ENCODE measurements around the gene FOXL2. TPM values are rescaled to one million over a fixed set of nuclear protein-coding genes. Genes with fewer than 3 reads are reported as not detected.

The FOXL2 gene
- total RNA-seq = not detected

DNA sequence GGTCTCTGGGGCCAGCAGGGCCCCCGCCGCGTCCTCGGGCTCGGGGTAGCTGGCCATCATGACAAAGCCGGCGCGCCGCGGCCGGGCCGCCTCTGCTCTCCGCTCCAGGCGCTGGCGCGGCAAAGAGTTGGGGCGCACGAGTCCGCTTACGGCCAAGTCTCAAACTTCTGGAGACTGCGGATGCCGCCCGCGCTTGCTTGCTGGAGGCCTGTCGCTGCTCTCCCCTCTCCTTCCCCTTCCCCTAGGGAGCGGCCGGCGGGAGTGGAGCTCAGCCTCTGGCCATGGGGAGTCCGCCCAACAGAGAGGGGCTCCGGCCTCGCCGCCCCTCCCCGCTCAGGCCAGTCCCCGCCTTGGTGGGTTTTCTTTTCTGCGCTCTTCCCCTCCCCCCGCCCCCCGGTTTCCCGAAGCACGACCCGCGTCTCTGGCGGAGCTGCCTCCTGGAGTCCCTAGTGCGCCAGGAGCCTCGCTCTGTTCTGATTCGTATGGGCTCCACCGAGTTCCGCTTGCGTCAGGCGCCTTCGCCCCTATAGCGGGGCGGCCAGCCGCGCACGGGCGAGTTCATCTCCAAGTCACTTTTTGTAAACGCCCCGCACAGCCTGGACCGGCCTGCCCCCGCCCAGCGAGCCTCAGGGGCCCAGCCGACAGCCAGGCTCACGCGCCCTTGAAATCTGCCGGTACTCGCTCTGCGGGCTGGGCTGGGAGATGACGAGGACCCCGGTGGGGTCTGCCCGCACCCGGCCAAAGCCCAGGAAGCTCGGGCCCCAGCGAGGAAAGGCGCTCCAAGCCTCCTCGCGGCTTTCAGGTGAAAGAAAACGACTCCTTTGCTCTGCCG, at the start of gene FOXL2, which contains the start of gene FOXL2NB:
Gene FOXL2 (minus strand): TSS at position 475 of the 832 bp plus-strand sequence. CDS start 415 bp downstream, at position 60.
Gene FOXL2NB (plus strand): TSS at position 555 of the 832 bp plus-strand sequence. CDS start 148 bp downstream, at position 703.
- peaks cover 10% of the 10 kb centered on the region for H3K4me1 Mint-ChIP-seq
- H3K4me3 Mint-ChIP-seq = peak within 1 kb of the TSS; percentile 57
- H3K9me3 Mint-ChIP-seq = no peaks in the 10 kb centered on the region
- H3K27me3 Mint-ChIP-seq = peaks cover 63% of the 10 kb centered on the region
- peak; percentile 4 for ATAC-seq (replicated peaks)
- H3K36me3 Mint-ChIP-seq (ENCODE audit: low read depth) = peaks cover 7% of the 10 kb centered on the region
- H3K27ac Mint-ChIP-seq = no peak within 1 kb of the TSS

DNA sequence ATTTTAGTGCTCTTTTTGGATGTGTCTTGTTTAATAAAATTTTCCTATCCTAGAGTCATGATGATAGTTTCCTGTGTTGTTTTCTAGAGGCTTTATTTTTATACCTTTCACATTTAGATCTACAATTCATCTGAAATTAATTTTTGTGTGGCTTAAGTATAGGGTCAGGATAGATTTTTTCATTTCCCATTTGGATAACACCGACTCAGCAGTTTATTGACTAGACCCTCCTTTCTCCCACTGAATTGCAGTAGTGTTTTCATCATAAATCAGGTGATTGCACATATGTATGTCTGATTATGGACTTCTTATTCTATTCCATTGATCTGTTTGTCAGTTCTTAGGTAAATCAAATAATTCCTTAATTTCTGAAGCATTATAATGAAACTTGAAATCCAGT, 48.8 kb upstream of the FOXL2 start:
- H3K4me3 Mint-ChIP-seq = no peak overlapping the region
- ATAC-seq (replicated peaks) = no peak
- H3K9me3 Mint-ChIP-seq = peaks cover 3% of the 10 kb centered on the region
- H3K4me1 Mint-ChIP-seq = no peaks in the 10 kb centered on the region
- no peak overlapping the region for H3K27ac Mint-ChIP-seq
- peaks cover 31% of the 10 kb centered on the region for H3K27me3 Mint-ChIP-seq
- no peaks in the 10 kb centered on the region for H3K36me3 Mint-ChIP-seq (ENCODE audit: low read depth)

DNA sequence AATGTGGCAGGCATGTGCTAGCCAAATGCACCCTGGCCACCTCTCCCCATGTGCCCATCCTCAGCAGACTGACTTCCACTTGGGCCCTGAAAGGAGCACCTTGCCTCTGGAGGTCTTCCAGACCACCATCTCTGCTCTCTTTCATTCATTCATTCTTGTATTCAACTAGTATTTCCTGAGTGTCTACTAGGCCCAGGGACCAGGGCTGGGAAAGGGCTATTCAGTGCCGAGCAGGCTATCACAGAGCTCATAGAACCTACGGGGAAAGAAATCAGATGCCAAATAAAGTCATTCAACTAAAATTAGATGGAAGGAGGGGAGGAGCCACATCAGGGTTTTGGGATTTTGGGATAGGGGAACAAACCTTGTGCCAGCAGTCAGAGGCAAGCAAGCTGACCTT, 40.2 kb upstream of the FOXL2 start:
- H3K36me3 Mint-ChIP-seq (ENCODE audit: low read depth) = no peaks in the 10 kb centered on the region
- H3K27ac Mint-ChIP-seq = no peak overlapping the region
- ATAC-seq (replicated peaks) = no peak

DNA sequence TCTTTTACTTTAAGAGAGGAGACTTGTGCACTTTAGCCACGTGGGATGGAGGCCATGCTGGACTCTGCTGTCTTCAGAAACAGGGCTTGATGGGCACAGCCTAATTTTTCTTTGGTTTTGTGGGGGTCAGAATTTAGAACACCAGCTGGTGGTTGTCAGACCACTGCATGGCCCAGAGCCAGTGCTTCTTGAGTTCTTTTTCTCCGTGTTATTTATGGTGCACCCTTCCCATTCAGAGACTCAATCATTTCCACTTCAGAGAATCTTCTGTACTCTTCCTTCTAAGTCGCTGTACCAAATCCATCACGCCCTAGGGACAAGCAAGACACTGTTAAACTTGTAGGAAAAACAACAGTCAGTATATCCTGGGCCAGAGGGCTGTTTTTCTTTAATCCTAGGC, 39.0 kb upstream of the FOXL2 start:
- Mint-ChIP-seq H3K36me3 (ENCODE audit: low read depth) (no peaks in the 10 kb centered on the region), H3K27ac (no peak overlapping the region), H3K27me3 (peaks cover 10% of the 10 kb centered on the region), H3K9me3 (no peaks in the 10 kb centered on the region), H3K4me1 (no peaks in the 10 kb centered on the region), H3K4me3 (no peak overlapping the region)
- no peak for ATAC-seq (replicated peaks)

More for the DNA sequence above, 40.2 kb upstream of the FOXL2 start:
- no peaks in the 10 kb centered on the region for H3K9me3 Mint-ChIP-seq
- no peaks in the 10 kb centered on the region for H3K4me1 Mint-ChIP-seq
- H3K4me3 Mint-ChIP-seq = no peak overlapping the region
- H3K27me3 Mint-ChIP-seq = peaks cover 9% of the 10 kb centered on the region

DNA sequence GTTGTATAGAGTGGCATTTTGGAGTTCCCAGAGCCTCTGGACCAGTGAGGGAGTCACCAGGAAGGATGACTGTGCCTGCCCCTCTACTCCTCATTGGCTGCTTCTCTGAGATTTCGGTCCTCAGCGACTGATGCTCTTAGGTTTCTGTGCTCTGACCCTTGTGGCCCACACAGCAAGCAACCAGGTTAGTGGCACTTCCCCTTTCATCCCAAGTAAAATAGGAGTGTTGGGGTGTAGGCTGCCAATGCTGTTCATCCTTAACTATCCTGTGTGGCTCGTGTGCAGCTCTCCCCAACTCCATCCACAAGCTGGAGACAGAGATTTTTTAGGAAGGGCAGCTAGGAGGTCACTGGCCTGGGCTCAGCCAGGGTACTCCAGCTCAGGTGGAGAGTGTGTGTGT, 37.9 kb upstream of the FOXL2 start:
- Mint-ChIP-seq H3K4me3 (no peak overlapping the region), H3K27me3 (peaks cover 15% of the 10 kb centered on the region), H3K4me1 (no peaks in the 10 kb centered on the region), H3K9me3 (no peaks in the 10 kb centered on the region), H3K36me3 (ENCODE audit: low read depth) (no peaks in the 10 kb centered on the region), H3K27ac (no peak overlapping the region)
- ATAC-seq (replicated peaks) = no peak

DNA sequence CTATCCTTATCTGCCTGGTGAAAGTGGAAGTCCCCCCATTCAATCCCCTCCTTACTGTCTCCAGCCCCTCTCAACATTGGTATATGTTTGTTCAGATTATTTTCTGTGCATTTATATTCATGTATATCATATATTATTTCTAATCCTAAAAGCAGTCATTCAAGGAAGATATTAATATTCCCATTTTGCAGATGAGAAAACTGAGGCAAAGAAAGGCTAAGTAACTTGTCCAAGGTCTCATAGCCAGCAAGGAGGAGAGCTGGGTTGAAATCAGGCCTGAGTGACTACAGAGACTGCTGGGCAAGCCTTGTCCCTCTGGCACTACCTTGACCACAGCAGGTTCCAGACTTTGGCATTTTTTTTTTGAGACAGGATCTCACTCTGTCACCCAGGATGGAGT, 29.1 kb upstream of the FOXL2 start:
- no peak overlapping the region for H3K27ac Mint-ChIP-seq
- no peak overlapping the region for H3K4me3 Mint-ChIP-seq
- ATAC-seq (replicated peaks) = no peak
- H3K36me3 Mint-ChIP-seq (ENCODE audit: low read depth) = no peaks in the 10 kb centered on the region
- no peaks in the 10 kb centered on the region for H3K4me1 Mint-ChIP-seq
- peaks cover 19% of the 10 kb centered on the region for H3K27me3 Mint-ChIP-seq
- no peaks in the 10 kb centered on the region for H3K9me3 Mint-ChIP-seq

DNA sequence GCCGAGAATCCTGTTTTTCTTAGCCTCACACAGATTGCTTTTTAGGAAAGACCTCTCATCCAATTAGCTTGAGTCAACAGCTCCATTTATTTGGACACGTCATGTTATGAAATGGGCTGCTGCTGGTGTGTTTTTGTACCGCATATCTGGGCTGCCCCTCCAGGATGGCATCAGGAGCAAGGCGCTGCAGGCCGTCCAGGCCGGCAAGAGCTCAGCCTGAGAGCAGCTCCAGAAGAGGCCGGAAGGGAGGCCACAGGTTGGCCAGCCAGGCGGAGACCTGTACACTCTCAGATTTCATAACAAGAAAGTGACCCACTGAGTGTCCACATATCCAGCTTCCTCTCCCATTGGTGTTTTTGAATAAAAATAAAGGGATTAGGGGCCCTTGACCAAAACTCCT, 28.4 kb upstream of the FOXL2 start:
- no peaks in the 10 kb centered on the region for H3K36me3 Mint-ChIP-seq (ENCODE audit: low read depth)
- H3K27ac Mint-ChIP-seq = no peak overlapping the region
- H3K27me3 Mint-ChIP-seq = peaks cover 18% of the 10 kb centered on the region
- no peak for ATAC-seq (replicated peaks)
- H3K9me3 Mint-ChIP-seq = no peaks in the 10 kb centered on the region
- no peak overlapping the region for H3K4me3 Mint-ChIP-seq
- H3K4me1 Mint-ChIP-seq = no peaks in the 10 kb centered on the region

DNA sequence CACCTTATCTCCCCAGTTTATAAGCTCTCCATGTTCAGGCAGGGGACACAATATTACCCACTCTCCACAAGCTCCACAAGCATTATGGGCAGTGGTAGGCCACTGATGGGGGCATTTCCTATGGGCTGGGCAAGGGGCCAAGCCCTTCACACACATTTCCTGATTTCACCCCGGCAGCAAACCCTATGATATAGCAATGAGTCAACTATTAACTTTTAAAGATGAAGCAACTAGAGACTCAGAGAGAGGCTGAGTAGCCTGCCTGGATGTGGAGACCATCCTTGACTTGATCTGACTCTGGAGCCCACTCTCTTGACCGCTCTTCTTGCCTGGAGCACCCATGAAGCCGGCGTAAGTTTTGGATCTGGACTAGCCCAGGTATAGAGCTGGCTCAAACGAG, 27.5 kb upstream of the FOXL2 start:
- H3K4me1 Mint-ChIP-seq = no peaks in the 10 kb centered on the region
- H3K9me3 Mint-ChIP-seq = no peaks in the 10 kb centered on the region
- no peak for ATAC-seq (replicated peaks)
- peaks cover 20% of the 10 kb centered on the region for H3K27me3 Mint-ChIP-seq
- no peak overlapping the region for H3K4me3 Mint-ChIP-seq
- no peak overlapping the region for H3K27ac Mint-ChIP-seq
- no peaks in the 10 kb centered on the region for H3K36me3 Mint-ChIP-seq (ENCODE audit: low read depth)

DNA sequence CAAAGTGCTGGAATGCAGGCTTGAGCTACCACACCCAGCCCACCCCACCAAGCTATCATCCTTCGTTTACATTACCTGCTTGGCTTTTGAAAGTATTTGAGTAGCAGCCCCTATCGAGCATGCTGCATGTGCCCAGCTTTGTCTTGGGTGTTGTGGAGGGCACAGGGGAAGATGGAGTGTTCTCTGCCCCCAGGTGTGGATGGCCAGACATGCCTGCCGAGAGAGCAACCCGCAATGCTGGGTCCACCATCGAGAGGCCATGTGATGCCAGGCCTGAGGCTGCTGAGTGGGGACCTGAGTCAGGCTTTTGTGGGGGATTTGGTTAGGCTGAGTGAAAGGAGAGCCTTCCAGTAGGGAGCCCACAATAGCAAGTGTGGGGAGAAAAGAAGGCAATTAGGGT, 26.0 kb upstream of the FOXL2 start:
- Mint-ChIP-seq H3K9me3 (no peaks in the 10 kb centered on the region), H3K27me3 (peaks cover 28% of the 10 kb centered on the region), H3K36me3 (ENCODE audit: low read depth) (no peaks in the 10 kb centered on the region), H3K4me1 (no peaks in the 10 kb centered on the region), H3K4me3 (no peak overlapping the region), H3K27ac (no peak overlapping the region)
- ATAC-seq (replicated peaks) = no peak

DNA sequence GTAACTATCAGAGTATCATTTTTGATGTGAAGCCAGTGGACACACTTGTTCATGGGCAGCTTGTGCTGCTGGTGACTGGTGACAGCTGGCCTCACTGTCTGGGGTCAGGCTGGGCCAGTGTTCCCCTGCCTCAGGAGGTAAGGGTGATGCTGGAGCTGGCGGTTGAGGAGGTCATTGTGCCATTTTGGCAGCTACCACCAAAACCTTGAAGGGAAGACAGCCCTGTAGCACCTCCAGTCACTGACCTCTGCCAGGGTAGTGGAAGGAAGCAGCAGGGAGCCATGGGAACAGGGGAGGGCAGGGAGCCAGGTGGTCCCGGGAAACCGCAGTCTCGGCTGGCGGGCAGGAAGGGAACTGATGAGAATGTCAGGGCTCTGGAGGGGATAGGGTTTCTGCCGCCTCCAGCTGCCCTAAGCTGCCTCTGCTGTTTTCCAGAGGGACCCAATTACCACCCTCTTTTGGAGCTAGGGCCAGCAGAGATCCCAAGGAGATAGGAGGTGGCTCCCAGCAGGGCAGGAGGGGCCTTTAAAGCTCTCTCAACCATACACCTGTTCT, 24.9 kb upstream of the FOXL2 start:
- ATAC-seq (replicated peaks) = no peak
- Mint-ChIP-seq H3K27ac (no peak overlapping the region), H3K27me3 (peaks cover 30% of the 10 kb centered on the region), H3K4me1 (no peaks in the 10 kb centered on the region), H3K4me3 (no peak overlapping the region), H3K9me3 (no peaks in the 10 kb centered on the region), H3K36me3 (ENCODE audit: low read depth) (no peaks in the 10 kb centered on the region)

DNA sequence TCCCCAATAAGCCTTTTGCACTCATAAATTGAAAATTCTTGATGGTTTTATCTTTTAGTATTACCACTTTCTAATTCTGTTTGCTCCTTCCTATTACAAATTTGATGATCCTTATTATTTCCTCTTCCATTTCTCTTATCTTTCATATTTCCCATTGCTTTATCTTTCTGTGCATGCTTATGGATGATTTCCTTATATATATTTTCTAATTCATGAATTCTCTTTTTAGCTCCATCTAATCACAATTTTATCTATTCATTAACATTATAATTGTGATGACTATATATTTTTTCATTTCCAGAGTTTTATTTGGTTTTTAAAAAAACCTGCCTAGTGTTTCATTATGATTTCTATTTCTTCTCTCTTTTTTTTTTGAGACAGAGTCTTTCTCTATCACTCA, 18.0 kb upstream of the FOXL2 start:
- no peak overlapping the region for H3K4me3 Mint-ChIP-seq
- H3K4me1 Mint-ChIP-seq = peaks cover 10% of the 10 kb centered on the region
- no peaks in the 10 kb centered on the region for H3K36me3 Mint-ChIP-seq (ENCODE audit: low read depth)
- no peaks in the 10 kb centered on the region for H3K9me3 Mint-ChIP-seq
- H3K27ac Mint-ChIP-seq = no peak overlapping the region
- ATAC-seq (replicated peaks) = no peak
- H3K27me3 Mint-ChIP-seq = peaks cover 59% of the 10 kb centered on the region

DNA sequence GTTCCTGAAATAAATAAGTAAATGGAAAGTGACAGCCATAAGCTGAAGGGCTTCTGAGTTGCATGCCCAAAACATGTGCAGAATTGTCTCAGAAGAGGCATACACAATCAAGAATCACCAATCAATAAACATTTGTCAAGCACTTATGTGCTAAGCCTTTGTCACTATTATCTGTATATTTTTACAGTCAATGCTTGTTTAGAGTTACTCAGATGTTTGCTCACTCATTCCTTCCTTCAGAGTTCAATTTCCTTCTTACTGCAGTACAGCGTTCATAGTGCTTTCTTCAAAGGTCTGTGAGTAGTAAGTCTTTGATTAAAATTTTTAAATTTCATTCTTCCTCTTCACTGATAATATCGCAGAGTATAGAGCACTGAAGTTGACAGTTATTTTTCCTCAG, 17.3 kb upstream of the FOXL2 start:
- peaks cover 11% of the 10 kb centered on the region for H3K4me1 Mint-ChIP-seq
- H3K4me3 Mint-ChIP-seq = no peak overlapping the region
- no peak overlapping the region for H3K27ac Mint-ChIP-seq
- peaks cover 57% of the 10 kb centered on the region for H3K27me3 Mint-ChIP-seq
- no peaks in the 10 kb centered on the region for H3K9me3 Mint-ChIP-seq
- ATAC-seq (replicated peaks) = no peak
- H3K36me3 Mint-ChIP-seq (ENCODE audit: low read depth) = no peaks in the 10 kb centered on the region

DNA sequence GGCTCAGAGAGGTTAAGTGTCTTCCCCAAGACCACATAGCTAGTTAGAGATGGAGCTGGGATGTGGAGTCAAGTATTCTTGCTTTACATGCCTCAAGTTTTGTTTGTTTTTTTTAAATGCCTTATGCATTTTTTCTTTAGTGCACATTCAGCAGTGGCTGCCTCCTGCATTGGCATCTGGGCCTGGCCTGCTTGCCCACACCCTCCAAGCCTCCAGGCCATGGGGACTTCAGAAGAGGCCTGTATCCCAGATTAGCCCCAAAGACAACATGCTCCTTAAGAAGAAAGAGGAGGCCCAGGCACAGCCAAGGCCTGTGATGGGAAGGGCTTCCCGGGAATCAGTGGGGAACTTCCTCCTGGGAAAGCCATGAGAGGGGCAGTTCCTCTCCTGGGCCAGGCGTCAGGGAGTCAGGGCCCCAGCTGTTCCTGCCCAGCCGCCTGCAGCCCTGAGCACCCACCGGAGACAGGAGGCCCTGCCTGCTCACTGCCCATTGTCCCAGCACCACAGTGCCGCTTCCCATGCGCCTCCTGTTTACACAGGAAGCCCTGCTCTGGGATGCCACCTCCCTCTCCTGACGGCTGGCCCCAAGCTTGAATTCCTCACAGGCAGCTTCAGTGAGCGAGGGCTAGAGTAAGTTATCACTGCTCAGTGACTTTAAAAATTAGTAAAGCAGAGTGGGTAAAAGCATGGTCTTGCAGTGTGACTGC, 16.1 kb upstream of the FOXL2 start:
- no peak overlapping the region for H3K27ac Mint-ChIP-seq
- no peaks in the 10 kb centered on the region for H3K9me3 Mint-ChIP-seq
- H3K27me3 Mint-ChIP-seq = peaks cover 60% of the 10 kb centered on the region
- no peaks in the 10 kb centered on the region for H3K36me3 Mint-ChIP-seq (ENCODE audit: low read depth)
- no peak for ATAC-seq (replicated peaks)
- peaks cover 11% of the 10 kb centered on the region for H3K4me1 Mint-ChIP-seq
- no peak overlapping the region for H3K4me3 Mint-ChIP-seq

DNA sequence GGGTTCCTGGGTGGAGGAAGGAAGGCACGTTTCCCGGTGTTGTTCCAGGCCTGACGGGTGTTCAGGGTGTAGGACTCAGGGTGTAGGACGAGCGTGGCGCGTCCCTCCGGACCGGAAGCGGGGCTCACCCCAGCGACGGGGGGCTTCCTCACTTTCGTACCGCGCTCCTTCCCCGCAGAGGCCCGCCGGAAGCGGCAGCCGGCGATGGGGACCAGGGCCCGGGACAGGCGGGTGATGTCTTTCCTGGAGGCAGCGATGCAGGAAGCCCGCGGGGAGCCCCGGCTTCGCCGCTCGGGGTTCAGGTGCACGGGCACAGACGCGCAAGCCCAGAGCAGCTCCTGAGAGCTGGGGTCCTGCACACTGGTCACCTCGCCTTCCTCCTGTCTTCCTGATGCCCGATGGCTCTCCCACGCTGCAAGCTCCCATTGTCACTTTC, 13.5 kb upstream of the FOXL2 start:
- no peak overlapping the region for H3K27ac Mint-ChIP-seq
- peaks cover 59% of the 10 kb centered on the region for H3K27me3 Mint-ChIP-seq
- H3K9me3 Mint-ChIP-seq = no peaks in the 10 kb centered on the region
- H3K36me3 Mint-ChIP-seq (ENCODE audit: low read depth) = no peaks in the 10 kb centered on the region
- peak overlapping the region; percentile 33 for H3K4me3 Mint-ChIP-seq
- H3K4me1 Mint-ChIP-seq = peaks cover 11% of the 10 kb centered on the region
- ATAC-seq (replicated peaks) = no peak

DNA sequence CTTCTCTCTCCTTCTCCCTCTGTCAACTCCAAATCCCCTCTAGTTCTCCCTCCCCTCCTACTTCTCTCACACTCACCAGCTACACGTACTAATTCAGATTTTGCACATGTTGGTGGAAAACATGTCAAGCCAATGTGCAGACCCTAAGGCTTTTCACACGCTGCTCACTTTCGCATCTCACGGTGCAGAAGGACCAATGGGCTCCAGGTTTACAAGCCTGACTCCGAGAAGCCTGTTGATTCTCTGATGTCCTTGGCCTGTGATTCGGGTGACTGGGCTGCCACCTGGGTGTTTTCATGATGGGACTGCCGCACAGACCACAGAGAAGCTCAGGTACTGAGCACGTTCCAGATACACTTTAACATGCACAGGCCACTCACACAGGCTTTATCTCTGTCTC, 3.8 kb upstream of the FOXL2 start:
- Mint-ChIP-seq H3K27ac (no peak overlapping the region), H3K4me1 (peaks cover 5% of the 10 kb centered on the region), H3K4me3 (peak overlapping the region; percentile 40), H3K9me3 (no peaks in the 10 kb centered on the region), H3K27me3 (peaks cover 43% of the 10 kb centered on the region), H3K36me3 (ENCODE audit: low read depth) (no peaks in the 10 kb centered on the region)
- ATAC-seq (replicated peaks) = no peak

All from activated T-helper 17 cell treated with anti-CD3 and anti-CD28 coated beads, Interleukin-2, amount 50 U/mL, for 72 hours (primary cell).